SK-N-SH treated with all-trans-retinoic acid at 6 μM for 48 hours (cell line): ENCODE results near the gene BIRC5.

Experiments used
- ATAC-seq: fragments of 200-7000 bp; cut with Tn5 transposase; 3 replicates; pipeline ENCODE4 v1.9.1; 2020; ENCODE audit warnings: mild to moderate bottlenecking, moderate library complexity
- ARNTL ChIP-seq: fragments of 450-650 bp; formaldehyde crosslinking; IDR thresholded peaks from 2 replicates; pipeline ENCODE4 v1.5.0; 2020; ENCODE audit warnings: low read depth, mild to moderate bottlenecking, moderate library complexity, borderline replicate concordance
- BACH2 ChIP-seq: fragments of 250-450 bp; sonication (Bioruptor Pico); IDR thresholded peaks from 2 replicates; pipeline ENCODE4 v1.9.0; 2021; ENCODE audit warnings: mild to moderate bottlenecking, borderline replicate concordance
- CSDC2 ChIP-seq: fragments of 250-450 bp; sonication (Bioruptor Pico); IDR thresholded peaks from 2 replicates; pipeline ENCODE4 v1.5.0; 2020; ENCODE audit warnings: mild to moderate bottlenecking, moderate library complexity
- GLIS3 ChIP-seq: fragments of 250-450 bp; sonication (Bioruptor Pico); IDR thresholded peaks from 2 replicates; pipeline ENCODE4 v1.5.0; 2020; ENCODE audit warnings: mild to moderate bottlenecking, moderate library complexity
- ISL1 ChIP-seq: fragments of 250-450 bp; sonication (Bioruptor Pico); IDR thresholded peaks from 2 replicates; pipeline ENCODE4 v2.1.2; 2022; ENCODE audit warnings: mild to moderate bottlenecking, moderate library complexity
- OSR1 ChIP-seq: fragments of 250-450 bp; sonication (Bioruptor Pico); IDR thresholded peaks from 2 replicates; pipeline ENCODE4 v1.8.0; 2022; ENCODE audit warnings: moderate library complexity, mild to moderate bottlenecking, inconsistent platforms
- RARB ChIP-seq: fragments of 250-450 bp; sonication (Bioruptor Pico); IDR thresholded peaks from 2 replicates; pipeline ENCODE4 v1.8.0; 2021; ENCODE audit warnings: mild to moderate bottlenecking, moderate library complexity
- TCF4 ChIP-seq: fragments of 250-450 bp; sonication (Bioruptor Pico); IDR thresholded peaks from 2 replicates; pipeline ENCODE4 v1.8.0; 2021; ENCODE audit warnings: mild to moderate bottlenecking, moderate library complexity, borderline replicate concordance
- TOX ChIP-seq: fragments of 250-450 bp; sonication (Bioruptor Pico); IDR thresholded peaks from 2 replicates; pipeline ENCODE4 v1.8.0; 2021; ENCODE audit warnings: mild to moderate bottlenecking, moderate library complexity, borderline replicate concordance
- ZC3H10 ChIP-seq: fragments of 250-450 bp; sonication (Bioruptor Pico); IDR thresholded peaks from 2 replicates; pipeline ENCODE4 v1.5.1; 2021; ENCODE audit warnings: mild to moderate bottlenecking, moderate library complexity
- ZFP3 ChIP-seq: fragments of 250-450 bp; sonication (Bioruptor Pico); IDR thresholded peaks from 2 replicates; pipeline ENCODE4 v1.5.0; 2020; ENCODE audit warnings: mild to moderate bottlenecking, moderate library complexity
- ZFP30 ChIP-seq: fragments of 450-650 bp; formaldehyde crosslinking; IDR thresholded peaks from 2 replicates; pipeline ENCODE4 v1.5.0; 2022; ENCODE audit warnings: mild to moderate bottlenecking, moderate library complexity
- ZNF565 ChIP-seq: fragments of 450-650 bp; formaldehyde crosslinking; conservative IDR thresholded peaks from 2 replicates; pipeline ENCODE4 v1.5.0; 2020; ENCODE audit warnings: low read depth, mild to moderate bottlenecking, moderate library complexity
- ZNF70 ChIP-seq: fragments of 450-650 bp; formaldehyde crosslinking; IDR thresholded peaks from 2 replicates; pipeline ENCODE4 v1.5.0; 2020; ENCODE audit warnings: mild to moderate bottlenecking, moderate library complexity
- ZNF8 ChIP-seq: fragments of 450-650 bp; formaldehyde crosslinking; IDR thresholded peaks from 2 replicates; pipeline ENCODE4 v1.5.0; 2020; ENCODE audit warnings: mild to moderate bottlenecking, moderate library complexity
- TF ChIP-seq, protein P1 (sequence below): fragments of 250-450 bp; sonication (Bioruptor Pico); IDR thresholded peaks from 2 replicates; pipeline ENCODE4 v1.5.1; 2021; ENCODE audit warnings: mild to moderate bottlenecking, moderate library complexity
- TF ChIP-seq, protein P2 (sequence below): fragments of 250-450 bp; sonication (Bioruptor Pico); IDR thresholded peaks from 2 replicates; pipeline ENCODE4 v1.8.0; 2020; ENCODE audit warnings: mild to moderate bottlenecking, moderate library complexity, borderline replicate concordance
- TF ChIP-seq, protein P3 (sequence below): fragments of 250-450 bp; sonication (Bioruptor Pico); IDR thresholded peaks from 2 replicates; pipeline ENCODE4 v1.5.1; 2020; ENCODE audit warnings: low read depth, mild to moderate bottlenecking, moderate library complexity
- TF ChIP-seq, protein P4 (sequence below): fragments of 250-450 bp; sonication (Bioruptor Pico); IDR thresholded peaks from 2 replicates; pipeline ENCODE4 v1.5.0; 2020; ENCODE audit warnings: mild to moderate bottlenecking, moderate library complexity

The BIRC5 gene

DNA sequence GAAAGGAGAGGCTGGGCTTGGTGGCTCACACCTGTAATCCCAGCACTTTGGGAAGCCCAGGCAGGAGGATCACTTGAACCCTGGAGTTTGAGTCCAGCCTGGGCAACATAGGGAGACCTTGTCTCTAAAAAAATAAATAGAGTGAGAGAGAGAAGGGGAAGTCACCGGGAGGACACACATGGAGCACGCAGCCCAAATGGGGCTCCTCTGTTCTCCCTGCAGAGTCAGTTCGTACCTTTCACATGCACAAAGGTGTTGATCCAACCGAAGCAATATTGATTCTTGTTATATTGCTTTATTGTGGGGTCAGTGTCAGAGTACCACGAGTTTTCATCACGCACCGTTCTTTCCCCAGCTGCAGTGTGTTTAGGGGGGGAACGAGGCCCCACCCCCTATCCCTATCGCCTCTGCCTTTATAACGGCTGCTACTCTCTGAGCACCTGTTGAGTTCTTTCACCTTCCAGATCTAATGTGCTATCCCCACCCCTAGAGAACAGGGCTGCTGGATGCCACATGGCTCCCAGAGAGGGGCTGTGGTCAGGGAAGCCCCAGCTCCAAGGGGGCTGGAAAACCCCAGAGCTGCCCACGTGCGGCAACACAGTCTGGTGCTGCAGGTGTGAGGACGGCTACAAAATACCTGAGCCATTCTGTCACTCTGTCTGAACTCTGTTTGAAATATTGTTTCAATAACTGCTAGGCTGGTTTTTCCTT is 16.4 kb downstream of the BIRC5 start:
- TF ChIP-seq, protein P1, sequence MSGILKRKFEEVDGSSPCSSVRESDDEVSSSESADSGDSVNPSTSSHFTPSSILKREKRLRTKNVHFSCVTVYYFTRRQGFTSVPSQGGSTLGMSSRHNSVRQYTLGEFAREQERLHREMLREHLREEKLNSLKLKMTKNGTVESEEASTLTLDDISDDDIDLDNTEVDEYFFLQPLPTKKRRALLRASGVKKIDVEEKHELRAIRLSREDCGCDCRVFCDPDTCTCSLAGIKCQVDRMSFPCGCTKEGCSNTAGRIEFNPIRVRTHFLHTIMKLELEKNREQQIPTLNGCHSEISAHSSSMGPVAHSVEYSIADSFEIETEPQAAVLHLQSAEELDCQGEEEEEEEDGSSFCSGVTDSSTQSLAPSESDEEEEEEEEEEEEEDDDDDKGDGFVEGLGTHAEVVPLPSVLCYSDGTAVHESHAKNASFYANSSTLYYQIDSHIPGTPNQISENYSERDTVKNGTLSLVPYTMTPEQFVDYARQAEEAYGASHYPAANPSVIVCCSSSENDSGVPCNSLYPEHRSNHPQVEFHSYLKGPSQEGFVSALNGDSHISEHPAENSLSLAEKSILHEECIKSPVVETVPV, result no peak
- no peak for TF ChIP-seq ARNTL (CRISPR knock-in tag)
- no peak for ATAC-seq

DNA sequence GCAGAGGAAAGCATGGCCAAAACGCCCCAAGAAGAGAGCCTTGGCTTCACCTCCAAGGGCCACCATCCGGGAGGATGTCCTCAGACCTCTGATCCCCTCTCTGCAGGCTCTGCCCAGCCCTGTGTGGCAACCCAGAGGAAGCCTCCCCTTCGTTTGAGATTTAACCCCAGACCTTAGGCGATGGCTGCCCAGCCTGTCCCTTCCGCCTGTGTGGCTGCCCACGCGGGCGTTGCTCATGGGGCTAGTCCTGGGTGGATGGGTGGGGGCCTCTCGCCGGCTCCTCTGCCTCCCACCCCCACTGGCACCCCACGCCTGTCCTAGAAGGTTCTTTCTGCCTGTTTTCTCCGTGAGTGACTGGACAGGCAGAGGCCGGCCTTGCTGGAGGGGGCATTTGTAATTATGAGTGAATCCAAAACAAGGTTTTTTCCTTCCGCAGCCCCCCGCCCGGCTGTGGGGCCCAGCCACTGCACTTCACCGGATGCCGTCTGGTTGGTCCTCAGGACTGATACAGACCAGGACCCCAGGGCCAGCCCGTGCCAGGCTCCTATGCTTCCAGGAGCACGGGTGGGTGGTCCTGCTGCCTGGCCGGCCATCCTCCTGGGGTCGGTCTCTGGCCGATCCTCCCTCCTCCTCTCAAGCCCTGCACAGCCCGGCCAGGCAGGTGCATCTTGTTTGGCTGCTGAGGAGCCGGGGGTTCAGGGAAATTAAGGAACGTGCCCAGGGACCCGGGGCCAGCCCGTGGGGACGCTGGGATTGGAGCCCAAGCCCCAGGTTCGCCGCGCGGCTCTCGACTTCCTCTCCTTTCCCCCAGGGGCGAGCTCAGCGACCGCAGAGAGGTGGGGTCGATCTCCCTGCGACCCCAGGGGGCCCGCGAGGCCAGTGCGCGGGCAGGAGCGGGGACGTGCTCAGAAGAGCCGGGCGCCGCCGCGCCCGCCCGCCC is 17.2 kb downstream of the BIRC5 start, which contains the start of gene TMEM235:
TSS of gene TMEM235 (plus strand) at position 636 of the 940 bp plus-strand sequence. CDS start 393 bp downstream, outside the sequence.
- no peak for TF ChIP-seq OSR1 (CRISPR knock-in tag)
- no peak for TF ChIP-seq ZNF8 (CRISPR knock-in tag)
- TF ChIP-seq, protein P1, result no peak
- TF ChIP-seq ZC3H10 (CRISPR knock-in tag), result no peak
- TF ChIP-seq, protein P2, sequence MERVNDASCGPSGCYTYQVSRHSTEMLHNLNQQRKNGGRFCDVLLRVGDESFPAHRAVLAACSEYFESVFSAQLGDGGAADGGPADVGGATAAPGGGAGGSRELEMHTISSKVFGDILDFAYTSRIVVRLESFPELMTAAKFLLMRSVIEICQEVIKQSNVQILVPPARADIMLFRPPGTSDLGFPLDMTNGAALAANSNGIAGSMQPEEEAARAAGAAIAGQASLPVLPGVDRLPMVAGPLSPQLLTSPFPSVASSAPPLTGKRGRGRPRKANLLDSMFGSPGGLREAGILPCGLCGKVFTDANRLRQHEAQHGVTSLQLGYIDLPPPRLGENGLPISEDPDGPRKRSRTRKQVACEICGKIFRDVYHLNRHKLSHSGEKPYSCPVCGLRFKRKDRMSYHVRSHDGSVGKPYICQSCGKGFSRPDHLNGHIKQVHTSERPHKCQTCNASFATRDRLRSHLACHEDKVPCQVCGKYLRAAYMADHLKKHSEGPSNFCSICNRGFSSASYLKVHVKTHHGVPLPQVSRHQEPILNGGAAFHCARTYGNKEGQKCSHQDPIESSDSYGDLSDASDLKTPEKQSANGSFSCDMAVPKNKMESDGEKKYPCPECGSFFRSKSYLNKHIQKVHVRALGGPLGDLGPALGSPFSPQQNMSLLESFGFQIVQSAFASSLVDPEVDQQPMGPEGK, result no peak
- TF ChIP-seq, protein P3, sequence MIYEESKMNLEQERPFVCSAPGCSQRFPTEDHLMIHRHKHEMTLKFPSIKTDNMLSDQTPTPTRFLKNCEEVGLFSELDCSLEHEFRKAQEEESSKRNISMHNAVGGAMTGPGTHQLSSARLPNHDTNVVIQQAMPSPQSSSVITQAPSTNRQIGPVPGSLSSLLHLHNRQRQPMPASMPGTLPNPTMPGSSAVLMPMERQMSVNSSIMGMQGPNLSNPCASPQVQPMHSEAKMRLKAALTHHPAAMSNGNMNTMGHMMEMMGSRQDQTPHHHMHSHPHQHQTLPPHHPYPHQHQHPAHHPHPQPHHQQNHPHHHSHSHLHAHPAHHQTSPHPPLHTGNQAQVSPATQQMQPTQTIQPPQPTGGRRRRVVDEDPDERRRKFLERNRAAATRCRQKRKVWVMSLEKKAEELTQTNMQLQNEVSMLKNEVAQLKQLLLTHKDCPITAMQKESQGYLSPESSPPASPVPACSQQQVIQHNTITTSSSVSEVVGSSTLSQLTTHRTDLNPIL, result no peak
- TF ChIP-seq ZNF70 (CRISPR knock-in tag), result no peak
- no peak for TF ChIP-seq ZFP3 (CRISPR knock-in tag)
- no peak for TF ChIP-seq RARB
- no peak for TF ChIP-seq BACH2 (CRISPR knock-in tag)
- TF ChIP-seq ARNTL (CRISPR knock-in tag), result no peak
- TF ChIP-seq ZFP30 (CRISPR knock-in tag), result no peak
- TF ChIP-seq, protein P4, sequence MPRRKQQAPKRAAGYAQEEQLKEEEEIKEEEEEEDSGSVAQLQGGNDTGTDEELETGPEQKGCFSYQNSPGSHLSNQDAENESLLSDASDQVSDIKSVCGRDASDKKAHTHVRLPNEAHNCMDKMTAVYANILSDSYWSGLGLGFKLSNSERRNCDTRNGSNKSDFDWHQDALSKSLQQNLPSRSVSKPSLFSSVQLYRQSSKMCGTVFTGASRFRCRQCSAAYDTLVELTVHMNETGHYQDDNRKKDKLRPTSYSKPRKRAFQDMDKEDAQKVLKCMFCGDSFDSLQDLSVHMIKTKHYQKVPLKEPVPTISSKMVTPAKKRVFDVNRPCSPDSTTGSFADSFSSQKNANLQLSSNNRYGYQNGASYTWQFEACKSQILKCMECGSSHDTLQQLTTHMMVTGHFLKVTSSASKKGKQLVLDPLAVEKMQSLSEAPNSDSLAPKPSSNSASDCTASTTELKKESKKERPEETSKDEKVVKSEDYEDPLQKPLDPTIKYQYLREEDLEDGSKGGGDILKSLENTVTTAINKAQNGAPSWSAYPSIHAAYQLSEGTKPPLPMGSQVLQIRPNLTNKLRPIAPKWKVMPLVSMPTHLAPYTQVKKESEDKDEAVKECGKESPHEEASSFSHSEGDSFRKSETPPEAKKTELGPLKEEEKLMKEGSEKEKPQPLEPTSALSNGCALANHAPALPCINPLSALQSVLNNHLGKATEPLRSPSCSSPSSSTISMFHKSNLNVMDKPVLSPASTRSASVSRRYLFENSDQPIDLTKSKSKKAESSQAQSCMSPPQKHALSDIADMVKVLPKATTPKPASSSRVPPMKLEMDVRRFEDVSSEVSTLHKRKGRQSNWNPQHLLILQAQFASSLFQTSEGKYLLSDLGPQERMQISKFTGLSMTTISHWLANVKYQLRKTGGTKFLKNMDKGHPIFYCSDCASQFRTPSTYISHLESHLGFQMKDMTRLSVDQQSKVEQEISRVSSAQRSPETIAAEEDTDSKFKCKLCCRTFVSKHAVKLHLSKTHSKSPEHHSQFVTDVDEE (CRISPR knock-in tag), result no peak
- no peak for TF ChIP-seq TCF4
- TF ChIP-seq ZNF565 (CRISPR knock-in tag), result no peak
- TF ChIP-seq GLIS3 (CRISPR knock-in tag), result no peak
- TF ChIP-seq CSDC2 (CRISPR knock-in tag), result no peak
- TF ChIP-seq TOX, result no peak
- TF ChIP-seq ISL1 (CRISPR knock-in tag), result no peak
- ATAC-seq, result no peak
